WTC11 (cell line): Measurements from ENCODE around the gene ZDHHC6. TPM values are rescaled to one million over a fixed set of nuclear protein-coding genes. Genes with fewer than 3 reads are reported as not detected.

Experiments used
- ATAC-seq: fragments of 200-7000 bp; cut with Tn5 transposase; 2 replicates; pipeline ENCODE4 v1.10.0; 2021; ENCODE audit warnings: mild to moderate bottlenecking, moderate library complexity
- CTCF ChIA-PET: fragments of 300-600 bp; sonication (Branson Sonifier 250); formaldehyde crosslinking; loops from one replicate; lab custom pipeline; 2021; ENCODE audit warnings: antibody characterized with exemption; lab: Charles Lee
- POLR2A ChIA-PET: fragments of 350-600 bp; sonication (Branson Sonifier 250); formaldehyde crosslinking; loops from one replicate; lab custom pipeline; 2021; ENCODE audit warnings: antibody characterized with exemption; lab: Charles Lee
- DNase-seq: peaks from one replicate; pipeline ENCODE4 v3.0.0; 2021; ENCODE audit warnings: low spot score
- H3K27ac Mint-ChIP-seq: 2 replicates; pipeline ENCODE4 v1.8.0; 2021; ENCODE audit warnings: mixed read lengths
- H3K27me3 Mint-ChIP-seq: 2 replicates; pipeline ENCODE4 v1.8.0; 2021; ENCODE audit warnings: low read depth, mild to moderate bottlenecking, moderate library complexity, mixed read lengths
- H3K36me3 Mint-ChIP-seq: 2 replicates; pipeline ENCODE4 v1.8.0; 2021; ENCODE audit warnings: mixed read lengths
- H3K4me1 Mint-ChIP-seq: 2 replicates; pipeline ENCODE4 v1.8.0; 2022; ENCODE audit warnings: mixed read lengths
- H3K4me3 Mint-ChIP-seq: 2 replicates; pipeline ENCODE4 v1.8.0; 2021; ENCODE audit warnings: mild to moderate bottlenecking, moderate library complexity, mixed read lengths
- H3K9me3 Mint-ChIP-seq: 2 replicates; pipeline ENCODE4 v1.8.0; 2021; ENCODE audit warnings: mixed read lengths
- FOXJ3 ChIP-seq: sonication (generic); formaldehyde crosslinking; IDR thresholded peaks from 2 replicates; pipeline ENCODE4 v1.9.0; 2021; ENCODE audit warnings: missing genetic modification reagents, mild to moderate bottlenecking, borderline replicate concordance
- GTF2I ChIP-seq: fragments of 250-450 bp; sonication (Bioruptor Pico); conservative IDR thresholded peaks from 2 replicates; pipeline ENCODE4 v1.4.0; 2021; ENCODE audit warnings: mild to moderate bottlenecking
- IRF2 ChIP-seq: sonication (generic); formaldehyde crosslinking; IDR thresholded peaks from 2 replicates; pipeline ENCODE4 v1.8.0; 2022; ENCODE audit warnings: low read depth, missing genetic modification reagents, borderline replicate concordance
- NFYB ChIP-seq: sonication (generic); formaldehyde crosslinking; conservative IDR thresholded peaks from 2 replicates; pipeline ENCODE4 v1.8.0; 2022; ENCODE audit warnings: low read depth, missing genetic modification reagents
- NR3C1 ChIP-seq: sonication (generic); formaldehyde crosslinking; conservative IDR thresholded peaks from 2 replicates; pipeline ENCODE4 v1.8.1; 2023; ENCODE audit warnings: low read depth, mild to moderate bottlenecking, missing genetic modification reagents
- OVOL2 ChIP-seq: fragments of 250-450 bp; sonication (Bioruptor Pico); IDR thresholded peaks from 2 replicates; pipeline ENCODE4 v1.9.0; 2021; ENCODE audit warnings: mild to moderate bottlenecking, borderline replicate concordance
- SMAD3 ChIP-seq: sonication (generic); formaldehyde crosslinking; IDR thresholded peaks from 2 replicates; pipeline ENCODE4 v1.8.0; 2022; ENCODE audit warnings: missing genetic modification reagents, mild to moderate bottlenecking, borderline replicate concordance
- ZNF263 ChIP-seq: sonication (generic); formaldehyde crosslinking; IDR thresholded peaks from 2 replicates; pipeline ENCODE4 v1.8.1; 2022; ENCODE audit warnings: low read depth, mild to moderate bottlenecking, moderate library complexity, missing genetic modification reagents
- ZNF416 ChIP-seq: fragments of 250-450 bp; sonication (Bioruptor Pico); IDR thresholded peaks from 2 replicates; pipeline ENCODE4 v1.9.0; 2021; ENCODE audit warnings: mild to moderate bottlenecking, inconsistent platforms
- total RNA-seq: library from RNA; stranded (reverse); gene quantifications from 3 replicates; pipeline ENCODE4 v1.2.3, GENCODE V29; 2021
- TF ChIP-seq, protein P1 (sequence below): sonication (generic); formaldehyde crosslinking; IDR thresholded peaks from 2 replicates; pipeline ENCODE4 v1.8.0; 2023; ENCODE audit warnings: mild to moderate bottlenecking, missing genetic modification reagents
- TF ChIP-seq, protein P2 (sequence below): sonication (generic); formaldehyde crosslinking; IDR thresholded peaks from 2 replicates; pipeline ENCODE4 v1.8.0; 2022; ENCODE audit warnings: missing genetic modification reagents
- TF ChIP-seq, protein P3 (sequence below): sonication (generic); formaldehyde crosslinking; IDR thresholded peaks from 2 replicates; pipeline ENCODE4 v1.8.0; 2022; ENCODE audit warnings: mild to moderate bottlenecking, missing genetic modification reagents
- TF ChIP-seq, protein P4 (sequence below): sonication (generic); formaldehyde crosslinking; IDR thresholded peaks from 2 replicates; pipeline ENCODE4 v1.8.1; 2022; ENCODE audit warnings: mild to moderate bottlenecking, missing genetic modification reagents, moderate library complexity, borderline replicate concordance
- TF ChIP-seq, protein P5 (sequence below): sonication (generic); formaldehyde crosslinking; IDR thresholded peaks from 2 replicates; pipeline ENCODE4 v1.8.1; 2023; ENCODE audit warnings: mild to moderate bottlenecking, missing genetic modification reagents
- TF ChIP-seq, protein P6 (sequence below): sonication (generic); formaldehyde crosslinking; IDR thresholded peaks from 2 replicates; pipeline ENCODE4 v1.8.1; 2023; ENCODE audit warnings: mild to moderate bottlenecking, missing genetic modification reagents
- TF ChIP-seq, protein P7 (sequence below): fragments of 250-450 bp; sonication (Bioruptor Pico); IDR thresholded peaks from 2 replicates; pipeline ENCODE4 v1.8.0; 2021; ENCODE audit warnings: mild to moderate bottlenecking
- TF ChIP-seq, protein P8 (sequence below): sonication (generic); formaldehyde crosslinking; conservative IDR thresholded peaks from 2 replicates; pipeline ENCODE4 v1.8.1; 2022; ENCODE audit warnings: mild to moderate bottlenecking, missing genetic modification reagents
- TF ChIP-seq, protein P9 (sequence below): sonication (generic); formaldehyde crosslinking; IDR thresholded peaks from 2 replicates; pipeline ENCODE4 v1.8.1; 2023; ENCODE audit warnings: mild to moderate bottlenecking, missing genetic modification reagents, moderate library complexity

The ZDHHC6 gene
- total RNA-seq, 1 experiment from 2014 or later, result 22.1 TPM

DNA sequence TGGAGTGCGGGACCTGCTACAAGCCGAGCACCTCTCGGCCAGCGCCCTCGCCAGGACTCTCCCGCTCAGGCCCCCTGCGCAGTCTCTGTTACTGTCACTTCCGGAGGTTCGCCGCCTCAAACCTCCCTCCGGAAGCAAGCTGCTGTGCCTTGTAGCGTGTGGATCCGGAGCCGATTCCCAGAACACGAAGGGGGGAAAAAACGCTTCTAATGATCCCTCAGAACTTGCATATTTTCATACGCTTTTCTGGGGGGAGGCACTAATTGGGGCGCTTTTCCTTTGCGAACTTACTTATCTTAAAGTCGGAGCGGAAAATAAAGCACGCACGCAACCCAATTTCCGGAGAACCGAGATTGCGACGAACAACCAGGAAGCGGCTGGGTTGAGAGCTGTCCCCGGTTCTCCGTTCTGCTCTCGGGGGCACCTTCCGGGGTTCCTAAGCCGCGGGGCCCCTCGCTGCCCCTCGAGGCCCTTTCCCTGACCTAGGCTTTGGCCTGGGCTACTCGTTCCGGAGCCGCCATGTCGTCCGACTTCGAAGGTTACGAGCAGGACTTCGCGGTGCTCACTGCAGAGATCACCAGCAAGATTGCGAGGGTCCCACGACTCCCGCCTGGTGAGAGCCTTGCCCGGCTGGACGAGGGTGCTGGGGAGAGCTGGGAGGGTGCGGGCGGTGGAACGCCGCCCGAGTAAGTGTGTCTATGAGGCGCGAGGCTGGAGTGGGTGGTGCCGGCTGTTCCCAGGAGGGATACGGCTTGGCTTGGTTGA lies at the start of gene ZDHHC6, which contains the start of gene VTI1A (continued):
- no peak for TF ChIP-seq ZNF416 (CRISPR knock-in tag)
- TF ChIP-seq IRF2 (CRISPR knock-in tag), result no peak
- TF ChIP-seq ZNF263 (CRISPR knock-in tag), result no peak
- TF ChIP-seq, protein P1, sequence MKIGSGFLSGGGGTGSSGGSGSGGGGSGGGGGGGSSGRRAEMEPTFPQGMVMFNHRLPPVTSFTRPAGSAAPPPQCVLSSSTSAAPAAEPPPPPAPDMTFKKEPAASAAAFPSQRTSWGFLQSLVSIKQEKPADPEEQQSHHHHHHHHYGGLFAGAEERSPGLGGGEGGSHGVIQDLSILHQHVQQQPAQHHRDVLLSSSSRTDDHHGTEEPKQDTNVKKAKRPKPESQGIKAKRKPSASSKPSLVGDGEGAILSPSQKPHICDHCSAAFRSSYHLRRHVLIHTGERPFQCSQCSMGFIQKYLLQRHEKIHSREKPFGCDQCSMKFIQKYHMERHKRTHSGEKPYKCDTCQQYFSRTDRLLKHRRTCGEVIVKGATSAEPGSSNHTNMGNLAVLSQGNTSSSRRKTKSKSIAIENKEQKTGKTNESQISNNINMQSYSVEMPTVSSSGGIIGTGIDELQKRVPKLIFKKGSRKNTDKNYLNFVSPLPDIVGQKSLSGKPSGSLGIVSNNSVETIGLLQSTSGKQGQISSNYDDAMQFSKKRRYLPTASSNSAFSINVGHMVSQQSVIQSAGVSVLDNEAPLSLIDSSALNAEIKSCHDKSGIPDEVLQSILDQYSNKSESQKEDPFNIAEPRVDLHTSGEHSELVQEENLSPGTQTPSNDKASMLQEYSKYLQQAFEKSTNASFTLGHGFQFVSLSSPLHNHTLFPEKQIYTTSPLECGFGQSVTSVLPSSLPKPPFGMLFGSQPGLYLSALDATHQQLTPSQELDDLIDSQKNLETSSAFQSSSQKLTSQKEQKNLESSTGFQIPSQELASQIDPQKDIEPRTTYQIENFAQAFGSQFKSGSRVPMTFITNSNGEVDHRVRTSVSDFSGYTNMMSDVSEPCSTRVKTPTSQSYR (CRISPR knock-in tag), result 0 out of 2 replicates have a peak, but pooled peaks have one; percentile 25
- TF ChIP-seq, protein P2, sequence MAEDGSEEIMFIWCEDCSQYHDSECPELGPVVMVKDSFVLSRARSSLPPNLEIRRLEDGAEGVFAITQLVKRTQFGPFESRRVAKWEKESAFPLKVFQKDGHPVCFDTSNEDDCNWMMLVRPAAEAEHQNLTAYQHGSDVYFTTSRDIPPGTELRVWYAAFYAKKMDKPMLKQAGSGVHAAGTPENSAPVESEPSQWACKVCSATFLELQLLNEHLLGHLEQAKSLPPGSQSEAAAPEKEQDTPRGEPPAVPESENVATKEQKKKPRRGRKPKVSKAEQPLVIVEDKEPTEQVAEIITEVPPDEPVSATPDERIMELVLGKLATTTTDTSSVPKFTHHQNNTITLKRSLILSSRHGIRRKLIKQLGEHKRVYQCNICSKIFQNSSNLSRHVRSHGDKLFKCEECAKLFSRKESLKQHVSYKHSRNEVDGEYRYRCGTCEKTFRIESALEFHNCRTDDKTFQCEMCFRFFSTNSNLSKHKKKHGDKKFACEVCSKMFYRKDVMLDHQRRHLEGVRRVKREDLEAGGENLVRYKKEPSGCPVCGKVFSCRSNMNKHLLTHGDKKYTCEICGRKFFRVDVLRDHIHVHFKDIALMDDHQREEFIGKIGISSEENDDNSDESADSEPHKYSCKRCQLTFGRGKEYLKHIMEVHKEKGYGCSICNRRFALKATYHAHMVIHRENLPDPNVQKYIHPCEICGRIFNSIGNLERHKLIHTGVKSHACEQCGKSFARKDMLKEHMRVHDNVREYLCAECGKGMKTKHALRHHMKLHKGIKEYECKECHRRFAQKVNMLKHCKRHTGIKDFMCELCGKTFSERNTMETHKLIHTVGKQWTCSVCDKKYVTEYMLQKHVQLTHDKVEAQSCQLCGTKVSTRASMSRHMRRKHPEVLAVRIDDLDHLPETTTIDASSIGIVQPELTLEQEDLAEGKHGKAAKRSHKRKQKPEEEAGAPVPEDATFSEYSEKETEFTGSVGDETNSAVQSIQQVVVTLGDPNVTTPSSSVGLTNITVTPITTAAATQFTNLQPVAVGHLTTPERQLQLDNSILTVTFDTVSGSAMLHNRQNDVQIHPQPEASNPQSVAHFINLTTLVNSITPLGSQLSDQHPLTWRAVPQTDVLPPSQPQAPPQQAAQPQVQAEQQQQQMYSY, result no peak
- TF ChIP-seq, protein P3, sequence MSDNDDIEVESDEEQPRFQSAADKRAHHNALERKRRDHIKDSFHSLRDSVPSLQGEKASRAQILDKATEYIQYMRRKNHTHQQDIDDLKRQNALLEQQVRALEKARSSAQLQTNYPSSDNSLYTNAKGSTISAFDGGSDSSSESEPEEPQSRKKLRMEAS (CRISPR knock-in tag), result peak; percentile 63
- TF ChIP-seq, protein P4, sequence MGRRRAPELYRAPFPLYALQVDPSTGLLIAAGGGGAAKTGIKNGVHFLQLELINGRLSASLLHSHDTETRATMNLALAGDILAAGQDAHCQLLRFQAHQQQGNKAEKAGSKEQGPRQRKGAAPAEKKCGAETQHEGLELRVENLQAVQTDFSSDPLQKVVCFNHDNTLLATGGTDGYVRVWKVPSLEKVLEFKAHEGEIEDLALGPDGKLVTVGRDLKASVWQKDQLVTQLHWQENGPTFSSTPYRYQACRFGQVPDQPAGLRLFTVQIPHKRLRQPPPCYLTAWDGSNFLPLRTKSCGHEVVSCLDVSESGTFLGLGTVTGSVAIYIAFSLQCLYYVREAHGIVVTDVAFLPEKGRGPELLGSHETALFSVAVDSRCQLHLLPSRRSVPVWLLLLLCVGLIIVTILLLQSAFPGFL (CRISPR knock-in tag), result no peak
- TF ChIP-seq, protein P5, sequence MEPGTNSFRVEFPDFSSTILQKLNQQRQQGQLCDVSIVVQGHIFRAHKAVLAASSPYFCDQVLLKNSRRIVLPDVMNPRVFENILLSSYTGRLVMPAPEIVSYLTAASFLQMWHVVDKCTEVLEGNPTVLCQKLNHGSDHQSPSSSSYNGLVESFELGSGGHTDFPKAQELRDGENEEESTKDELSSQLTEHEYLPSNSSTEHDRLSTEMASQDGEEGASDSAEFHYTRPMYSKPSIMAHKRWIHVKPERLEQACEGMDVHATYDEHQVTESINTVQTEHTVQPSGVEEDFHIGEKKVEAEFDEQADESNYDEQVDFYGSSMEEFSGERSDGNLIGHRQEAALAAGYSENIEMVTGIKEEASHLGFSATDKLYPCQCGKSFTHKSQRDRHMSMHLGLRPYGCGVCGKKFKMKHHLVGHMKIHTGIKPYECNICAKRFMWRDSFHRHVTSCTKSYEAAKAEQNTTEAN (CRISPR knock-in tag), result no peak
- TF ChIP-seq, protein P6, sequence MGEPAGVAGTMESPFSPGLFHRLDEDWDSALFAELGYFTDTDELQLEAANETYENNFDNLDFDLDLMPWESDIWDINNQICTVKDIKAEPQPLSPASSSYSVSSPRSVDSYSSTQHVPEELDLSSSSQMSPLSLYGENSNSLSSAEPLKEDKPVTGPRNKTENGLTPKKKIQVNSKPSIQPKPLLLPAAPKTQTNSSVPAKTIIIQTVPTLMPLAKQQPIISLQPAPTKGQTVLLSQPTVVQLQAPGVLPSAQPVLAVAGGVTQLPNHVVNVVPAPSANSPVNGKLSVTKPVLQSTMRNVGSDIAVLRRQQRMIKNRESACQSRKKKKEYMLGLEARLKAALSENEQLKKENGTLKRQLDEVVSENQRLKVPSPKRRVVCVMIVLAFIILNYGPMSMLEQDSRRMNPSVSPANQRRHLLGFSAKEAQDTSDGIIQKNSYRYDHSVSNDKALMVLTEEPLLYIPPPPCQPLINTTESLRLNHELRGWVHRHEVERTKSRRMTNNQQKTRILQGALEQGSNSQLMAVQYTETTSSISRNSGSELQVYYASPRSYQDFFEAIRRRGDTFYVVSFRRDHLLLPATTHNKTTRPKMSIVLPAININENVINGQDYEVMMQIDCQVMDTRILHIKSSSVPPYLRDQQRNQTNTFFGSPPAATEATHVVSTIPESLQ (CRISPR knock-in tag), result no peak

DNA sequence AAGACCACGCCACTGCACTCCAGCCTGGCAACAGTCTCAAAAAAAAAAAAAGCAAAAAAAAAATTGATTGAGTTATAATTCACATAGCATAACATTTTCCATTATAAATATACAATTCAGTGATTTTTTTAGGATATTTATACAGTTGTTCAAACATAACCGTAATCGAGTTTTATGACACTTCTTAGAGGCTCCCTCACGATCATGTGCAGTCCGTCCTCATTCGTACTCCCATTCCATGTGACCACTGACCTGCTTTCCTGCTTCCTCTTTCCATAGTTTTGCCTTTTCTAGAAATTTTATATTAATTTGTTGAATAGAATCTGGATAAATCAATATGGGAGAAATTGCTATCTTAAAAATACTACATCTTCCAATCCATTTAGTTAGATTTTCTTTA lies 46.0 kb upstream of the ZDHHC6 start:
- Mint-ChIP-seq H3K9me3 (no peaks in the 10 kb centered on the region), H3K36me3 (no peaks in the 10 kb centered on the region), H3K4me3 (no peak overlapping the region), H3K27ac (no peak overlapping the region), H3K27me3 (no peaks in the 10 kb centered on the region), H3K4me1 (peaks cover 5% of the 10 kb centered on the region)
- ChIA-PET CTCF (interaction anchor here (1.4 kb wide), 1 partner anchor 21 kb away, joined by 6 read pairs; no protein-coding TSS in a partner anchor), POLR2A (interaction anchor here (0.7 kb wide), 1 partner anchor 1212 kb away, joined by 5 read pairs; no protein-coding TSS in a partner anchor)
- DNase-seq (no peak), ATAC-seq (no peak)
- TF ChIP-seq NFYB (CRISPR knock-in tag) (no peak), SMAD3 (no peak), OVOL2 (CRISPR knock-in tag) (no peak), FOXJ3 (CRISPR knock-in tag) (no peak), NR3C1 (CRISPR knock-in tag) (no peak), GTF2I (CRISPR knock-in tag) (no peak)
- TF ChIP-seq, protein P7, sequence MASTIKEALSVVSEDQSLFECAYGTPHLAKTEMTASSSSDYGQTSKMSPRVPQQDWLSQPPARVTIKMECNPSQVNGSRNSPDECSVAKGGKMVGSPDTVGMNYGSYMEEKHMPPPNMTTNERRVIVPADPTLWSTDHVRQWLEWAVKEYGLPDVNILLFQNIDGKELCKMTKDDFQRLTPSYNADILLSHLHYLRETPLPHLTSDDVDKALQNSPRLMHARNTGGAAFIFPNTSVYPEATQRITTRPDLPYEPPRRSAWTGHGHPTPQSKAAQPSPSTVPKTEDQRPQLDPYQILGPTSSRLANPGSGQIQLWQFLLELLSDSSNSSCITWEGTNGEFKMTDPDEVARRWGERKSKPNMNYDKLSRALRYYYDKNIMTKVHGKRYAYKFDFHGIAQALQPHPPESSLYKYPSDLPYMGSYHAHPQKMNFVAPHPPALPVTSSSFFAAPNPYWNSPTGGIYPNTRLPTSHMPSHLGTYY (CRISPR knock-in tag), result no peak
- TF ChIP-seq, protein P4 (CRISPR knock-in tag), result no peak
- TF ChIP-seq, protein P8, sequence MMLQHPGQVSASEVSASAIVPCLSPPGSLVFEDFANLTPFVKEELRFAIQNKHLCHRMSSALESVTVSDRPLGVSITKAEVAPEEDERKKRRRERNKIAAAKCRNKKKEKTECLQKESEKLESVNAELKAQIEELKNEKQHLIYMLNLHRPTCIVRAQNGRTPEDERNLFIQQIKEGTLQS (CRISPR knock-in tag), result no peak
- TF ChIP-seq, protein P9, sequence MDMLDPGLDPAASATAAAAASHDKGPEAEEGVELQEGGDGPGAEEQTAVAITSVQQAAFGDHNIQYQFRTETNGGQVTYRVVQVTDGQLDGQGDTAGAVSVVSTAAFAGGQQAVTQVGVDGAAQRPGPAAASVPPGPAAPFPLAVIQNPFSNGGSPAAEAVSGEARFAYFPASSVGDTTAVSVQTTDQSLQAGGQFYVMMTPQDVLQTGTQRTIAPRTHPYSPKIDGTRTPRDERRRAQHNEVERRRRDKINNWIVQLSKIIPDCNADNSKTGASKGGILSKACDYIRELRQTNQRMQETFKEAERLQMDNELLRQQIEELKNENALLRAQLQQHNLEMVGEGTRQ (CRISPR knock-in tag), result no peak
- TF ChIP-seq, protein P3 (CRISPR knock-in tag), result no peak
